HepG2 (cell line): ENCODE results near the gene OBSL1. TPM values are rescaled to one million over a fixed set of nuclear protein-coding genes. Genes with fewer than 3 reads are reported as not detected.

Source experiments
- ATAC-seq: fragments of 200-7000 bp; cut with Tn5 transposase; 3 replicates; pipeline ENCODE4 v1.9.1; 2020; ENCODE audit warnings: mild to moderate bottlenecking, moderate library complexity
- BruUV-seq: library from RNA; stranded (reverse); fragments of 400-500 nt; replicated peaks from 2 replicates; lab custom pipeline; 2021; lab: Mats Ljungman, UMichigan
- CTCF ChIA-PET: fragments of 300-600 bp; formaldehyde crosslinking; extraction: SDS; loops from one replicate; lab custom pipeline; 2021; ENCODE audit warnings: low total read pairs, inconsistent platforms, low intra/inter-chr PET ratio; lab: Yijun Ruan, JAX
- POLR2A ChIA-PET: fragments of 350-600 bp; sonication (Branson Sonifier 250); formaldehyde crosslinking; loops from one replicate; lab custom pipeline; 2020; ENCODE audit warnings: antibody characterized with exemption, inconsistent platforms; lab: Yijun Ruan, JAX
- DNase-seq: peaks from one replicate; pipeline ENCODE4 v3.0.0-alpha.2; 2015; ENCODE audit warnings: low spot score
- FAIRE-seq: peaks from 3 replicates; lab custom pipeline; 2011; peaks lifted over from hg19 to GRCh38; lab: Jason Lieb, UNC
- H2AFZ ChIP-seq: one replicate; pipeline ENCODE4 v1.6.1; 2011; ENCODE audit warnings: low read length, inconsistent platforms
- H3K27ac ChIP-seq: fragments of 300-600 bp; 3 replicates; pipeline ENCODE4 v1.8.0; 2011; ENCODE audit warnings: mixed run types, mild to moderate bottlenecking, mixed read lengths, low read length, inconsistent platforms; ENCODE audit not compliant: insufficient read depth; ENCODE audit errors: extremely low read length
- H3K27me3 ChIP-seq, 2 experiments: fragments of 200-600 bp in 1 of 2; 2 replicates in 1 of 2; 3 replicates in 1 of 2; pipeline versions ENCODE4 v1.6.0 to v1.8.0; 2011; ENCODE audit warnings: low read length in 2 of 2, mild to moderate bottlenecking in 2 of 2, moderate library complexity in 2 of 2, inconsistent platforms in 1 of 2; ENCODE audit not compliant: insufficient read depth in 2 of 2, control insufficient read depth in 1 of 2
- H3K36me3 ChIP-seq, 2 experiments: fragments of 200-600 bp in 1 of 2; replicated peaks in 1 of 2; 2 replicates in 1 of 2; 3 replicates in 1 of 2; pipeline versions ENCODE4 v1.5.1 to v1.8.0; 2011; ENCODE audit warnings: low read length in 2 of 2, inconsistent platforms in 1 of 2; ENCODE audit not compliant: insufficient read depth in 2 of 2, control insufficient read depth in 1 of 2
- H3K4me1 ChIP-seq: 2 replicates; pipeline ENCODE4 v1.5.1; 2012; ENCODE audit warnings: low read length, inconsistent platforms; ENCODE audit not compliant: insufficient read depth
- H3K4me2 ChIP-seq: 2 replicates; pipeline ENCODE4 v1.6.0; 2011; ENCODE audit warnings: low read depth, low read length, inconsistent platforms
- H3K4me3 ChIP-seq, 3 experiments: fragments of 200-600 bp in 1 of 3; sonication (generic), shearing (Covaris generic) in 1 of 3; replicated peaks in 1 of 3; 2 replicates each; pipeline ENCODE4 v1.5.1; 2011 to 2016; ENCODE audit warnings: low read length in 3 of 3, inconsistent platforms in 2 of 3, low read depth in 2 of 3, mild to moderate bottlenecking in 2 of 3, control low read depth in 1 of 3, mixed read lengths in 1 of 3; ENCODE audit not compliant: insufficient read depth in 1 of 3
- H3K79me2 ChIP-seq: one replicate; pipeline ENCODE4 v1.6.1; 2011; ENCODE audit warnings: low read length, inconsistent platforms; ENCODE audit not compliant: insufficient read depth
- H3K9ac ChIP-seq: 2 replicates; pipeline ENCODE4 v1.6.0; 2011; ENCODE audit warnings: mild to moderate bottlenecking, low read depth, low read length, inconsistent platforms; ENCODE audit not compliant: insufficient read depth
- H3K9me3 ChIP-seq: 2 replicates; pipeline ENCODE4 v1.5.1; 2012; ENCODE audit warnings: mild to moderate bottlenecking, low read length
- H4K20me1 ChIP-seq: 2 replicates; pipeline ENCODE4 v1.6.0; 2011; ENCODE audit warnings: inconsistent platforms, mild to moderate bottlenecking, low read length, moderate library complexity; ENCODE audit not compliant: insufficient read depth
- ATAD3A ChIP-seq: sonication (generic); formaldehyde crosslinking; IDR thresholded peaks from 2 replicates; pipeline ENCODE4 v1.4.0; 2020; ENCODE audit warnings: missing genetic modification reagents
- BORCS8-MEF2B ChIP-seq: sonication (generic); formaldehyde crosslinking; IDR thresholded peaks from 2 replicates; pipeline ENCODE4 v1.8.0; 2022; ENCODE audit warnings: mild to moderate bottlenecking, missing genetic modification reagents
- CENPT ChIP-seq: sonication (generic); formaldehyde crosslinking; IDR thresholded peaks from 2 replicates; pipeline ENCODE4 v1.8.0; 2022; ENCODE audit warnings: low read depth, mild to moderate bottlenecking, moderate library complexity, missing genetic modification reagents
- KAT7 ChIP-seq: IDR thresholded peaks from 2 replicates; pipeline ENCODE4 v1.6.1; 2018; ENCODE audit warnings: borderline replicate concordance, missing compliant biosample characterization
- MYC ChIP-seq: sonication (generic); formaldehyde crosslinking; IDR thresholded peaks from 2 replicates; pipeline ENCODE4 v1.9.0; 2021; ENCODE audit warnings: missing genetic modification reagents, borderline replicate concordance
- SALL1 ChIP-seq: sonication (generic); formaldehyde crosslinking; IDR thresholded peaks from 2 replicates; pipeline ENCODE4 v1.8.0; 2022; ENCODE audit warnings: mild to moderate bottlenecking, missing genetic modification reagents
- TSC22D2 ChIP-seq: sonication (generic); formaldehyde crosslinking; IDR thresholded peaks from 2 replicates; pipeline ENCODE4 v1.5.1; 2020; ENCODE audit warnings: missing genetic modification reagents, mild to moderate bottlenecking, borderline replicate concordance
- ZNF263 ChIP-seq: sonication (generic); formaldehyde crosslinking; IDR thresholded peaks from 2 replicates; pipeline ENCODE4 v1.4.0; 2020; ENCODE audit warnings: missing genetic modification reagents
- ZNF703 ChIP-seq: sonication (generic); formaldehyde crosslinking; IDR thresholded peaks from 2 replicates; pipeline ENCODE4 v1.5.1; 2020; ENCODE audit warnings: missing genetic modification reagents, mild to moderate bottlenecking, moderate library complexity, borderline replicate concordance
- WGBS: methylation state at CpG from one replicate; pipeline ENCODE4 v1.1.6; 2017; ENCODE audit warnings: low lambda C conversion rate; 5-methylcytosine and 5-hydroxymethylcytosine counted together
- in situ Hi-C: cut with HindIII; loops from 2 replicates; pipeline ENCODE4 v1.10.0; 2017; ENCODE audit warnings: low pct_unique_long_range_greater_than_20kb; ENCODE audit not compliant: extremely low pct_ligation_motif_present
- intact Hi-C: fragments of 100-400 bp; cut with micrococcal nuclease; formaldehyde crosslinking; loops from one replicate; pipeline ENCODE4 v1.10.0; 2022; ENCODE audit not compliant: unreplicated experiment
- polyA plus RNA-seq, 8 experiments: library from polyadenylated mRNA; depleted of rRNA in 3 of 8; stranded (reverse) in 7 of 8; unstranded in 1 of 8; fragments of >200 nt; fragmentation: Illumina TruSeq in 4 of 8; extraction: Trizol in 4 of 8; gene quantifications; 2 replicates each; pipeline versions ENCODE4 v1.2.1 to v1.2.3, GENCODE V29; 2011 to 2016; ENCODE audit warnings: low read depth in 4 of 8, missing spikeins in 1 of 8, mixed read lengths in 1 of 8; ENCODE audit not compliant: insufficient read depth in 1 of 8
- total RNA-seq, 5 experiments: library from RNA; depleted of rRNA; stranded (reverse); fragments of >200 nt; fragmentation: Illumina TruSeq; extraction: Trizol; gene quantifications; 2 replicates each; pipeline ENCODE4 v1.2.3, GENCODE V29; 2016; ENCODE audit warnings: low read depth in 1 of 5
- TF ChIP-seq, protein P1 (sequence below): sonication (generic); formaldehyde crosslinking; IDR thresholded peaks from 2 replicates; pipeline ENCODE4 v1.4.0; 2020; ENCODE audit warnings: mild to moderate bottlenecking, missing genetic modification reagents
- TF ChIP-seq, protein P2 (sequence below): sonication (generic); formaldehyde crosslinking; IDR thresholded peaks from 2 replicates; pipeline ENCODE4 v1.4.0; 2020; ENCODE audit warnings: missing genetic modification reagents
- TF ChIP-seq, protein P3 (sequence below), 2 experiments: sonication (generic) in 1 of 2; formaldehyde crosslinking in 1 of 2; IDR thresholded peaks; 2 replicates each; pipeline versions ENCODE4 v1.4.0 to v1.6.1; 2018 to 2020; ENCODE audit warnings: missing genetic modification reagents in 2 of 2, borderline replicate concordance in 1 of 2, low read depth in 1 of 2, mild to moderate bottlenecking in 1 of 2, missing biosample characterization in 1 of 2
- TF ChIP-seq, protein P4 (sequence below): sonication (generic); formaldehyde crosslinking; conservative IDR thresholded peaks from 2 replicates; pipeline ENCODE4 v1.5.0; 2020; ENCODE audit warnings: missing genetic modification reagents

Gene OBSL1
- total and polyA plus RNA-seq, 2 of the 13 experiments (the other 11 are each of a cell fraction or from before 2014, with no cell fraction given): 86.7 to 218 TPM

DNA sequence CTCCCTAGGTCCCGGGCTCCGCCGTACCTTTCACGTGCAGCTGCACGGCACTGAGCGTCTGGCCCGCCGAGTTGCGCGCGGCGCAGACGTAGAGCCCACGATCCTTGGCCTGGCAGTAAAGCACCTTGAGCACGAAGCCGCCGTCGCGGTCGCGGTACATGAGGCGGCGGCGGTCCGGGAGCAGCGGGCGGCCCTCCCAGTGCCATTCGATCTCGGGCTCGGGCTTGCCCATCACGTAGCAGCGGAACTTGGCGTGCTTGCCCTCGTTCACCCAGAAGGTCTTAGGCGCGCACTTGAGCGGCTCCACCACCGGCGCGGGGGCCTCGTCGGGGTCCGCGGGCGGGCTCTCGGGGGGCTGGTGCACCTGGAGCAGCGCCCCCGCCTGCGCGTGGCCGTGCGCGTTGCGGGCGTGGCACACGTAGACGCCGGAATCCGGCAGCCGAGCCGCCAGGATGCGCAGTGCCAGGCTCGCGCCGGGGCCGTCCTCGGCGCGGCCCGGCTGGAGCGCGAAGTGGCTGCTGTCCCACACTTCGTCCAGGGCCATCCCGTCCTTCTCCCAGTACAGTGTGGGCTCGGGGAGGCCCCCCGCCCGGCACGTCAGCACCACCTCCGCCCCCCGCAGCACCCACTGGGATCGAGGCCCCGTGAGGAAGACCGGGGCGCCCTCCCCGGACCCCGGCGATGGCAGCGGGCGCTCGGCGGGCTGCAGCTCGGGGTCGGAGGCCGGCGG lies 980 bp downstream of the OBSL1 start:
- CTCF ChIA-PET: interaction anchor here (2.9 kb wide), 1 partner anchor 72 kb away, joined by 13 read pairs; no protein-coding TSS in a partner anchor
- peak overlapping the region; percentile 88 for H3K4me2 ChIP-seq
- peaks cover 64% of the 10 kb centered on the region for H3K4me1 ChIP-seq
- intact Hi-C loops (no loop called here), in situ Hi-C loops (no loop called here)
- 65% methylated on average over 41 of the region's 95 CpGs for WGBS
- no peak for DNase-seq
- peak; percentile 15 for ATAC-seq
- H3K79me2 ChIP-seq: peaks cover 21% of the 10 kb centered on the region
- no peaks in the 10 kb centered on the region for H3K9me3 ChIP-seq
- H3K9ac ChIP-seq: peak overlapping the region; percentile 88
- BruUV-seq: no TSS peak
- POLR2A ChIA-PET: interaction anchor here (1.2 to 3.2 kb wide), 10 partner anchors 9 to 362 kb away, joined by 3 to 150 read pairs (median 10); partner anchors contain the start of genes CHPF, GMPPA, STK11IP and TMEM198
- H4K20me1 ChIP-seq: no peaks in the 10 kb centered on the region
- peak overlapping the region; percentile 90 to 95 (median 94) for H3K4me3 ChIP-seq
- peaks cover 5 to 25% of the 10 kb centered on the region in 2 experiments for H3K36me3 ChIP-seq
- peak overlapping the region; percentile 94 for H3K27ac ChIP-seq
- no peak for FAIRE-seq
- no peaks in the 10 kb centered on the region for H3K27me3 ChIP-seq
- H2AFZ ChIP-seq: no peak overlapping the region
- peak; percentile 91; the same call in 1 of the 2 replicates for TF ChIP-seq CENPT (CRISPR knock-in tag)
- peak; percentile 37; the same call in 1 of the 2 replicates for TF ChIP-seq TSC22D2 (CRISPR knock-in tag)
- TF ChIP-seq, protein P1, sequence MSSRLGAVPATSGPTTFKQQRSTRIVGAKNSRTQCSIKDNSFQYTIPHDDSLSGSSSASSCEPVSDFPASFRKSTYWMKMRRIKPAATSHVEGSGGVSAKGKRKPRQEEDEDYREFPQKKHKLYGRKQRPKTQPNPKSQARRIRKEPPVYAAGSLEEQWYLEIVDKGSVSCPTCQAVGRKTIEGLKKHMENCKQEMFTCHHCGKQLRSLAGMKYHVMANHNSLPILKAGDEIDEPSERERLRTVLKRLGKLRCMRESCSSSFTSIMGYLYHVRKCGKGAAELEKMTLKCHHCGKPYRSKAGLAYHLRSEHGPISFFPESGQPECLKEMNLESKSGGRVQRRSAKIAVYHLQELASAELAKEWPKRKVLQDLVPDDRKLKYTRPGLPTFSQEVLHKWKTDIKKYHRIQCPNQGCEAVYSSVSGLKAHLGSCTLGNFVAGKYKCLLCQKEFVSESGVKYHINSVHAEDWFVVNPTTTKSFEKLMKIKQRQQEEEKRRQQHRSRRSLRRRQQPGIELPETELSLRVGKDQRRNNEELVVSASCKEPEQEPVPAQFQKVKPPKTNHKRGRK: peak; percentile 36; the same call in 1 of the 2 replicates
- TF ChIP-seq ZNF263: 0 out of 2 replicates have a peak, but pooled peaks have one; percentile 7
- TF ChIP-seq ATAD3A (CRISPR knock-in tag): no peak
- TF ChIP-seq BORCS8-MEF2B: peak; percentile 60
- TF ChIP-seq, protein P2, sequence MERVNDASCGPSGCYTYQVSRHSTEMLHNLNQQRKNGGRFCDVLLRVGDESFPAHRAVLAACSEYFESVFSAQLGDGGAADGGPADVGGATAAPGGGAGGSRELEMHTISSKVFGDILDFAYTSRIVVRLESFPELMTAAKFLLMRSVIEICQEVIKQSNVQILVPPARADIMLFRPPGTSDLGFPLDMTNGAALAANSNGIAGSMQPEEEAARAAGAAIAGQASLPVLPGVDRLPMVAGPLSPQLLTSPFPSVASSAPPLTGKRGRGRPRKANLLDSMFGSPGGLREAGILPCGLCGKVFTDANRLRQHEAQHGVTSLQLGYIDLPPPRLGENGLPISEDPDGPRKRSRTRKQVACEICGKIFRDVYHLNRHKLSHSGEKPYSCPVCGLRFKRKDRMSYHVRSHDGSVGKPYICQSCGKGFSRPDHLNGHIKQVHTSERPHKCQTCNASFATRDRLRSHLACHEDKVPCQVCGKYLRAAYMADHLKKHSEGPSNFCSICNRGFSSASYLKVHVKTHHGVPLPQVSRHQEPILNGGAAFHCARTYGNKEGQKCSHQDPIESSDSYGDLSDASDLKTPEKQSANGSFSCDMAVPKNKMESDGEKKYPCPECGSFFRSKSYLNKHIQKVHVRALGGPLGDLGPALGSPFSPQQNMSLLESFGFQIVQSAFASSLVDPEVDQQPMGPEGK (CRISPR knock-in tag): peak; percentile 46; the same call in 1 of the 2 replicates
- no peak for TF ChIP-seq ZNF703 (CRISPR knock-in tag)
- TF ChIP-seq, protein P3, sequence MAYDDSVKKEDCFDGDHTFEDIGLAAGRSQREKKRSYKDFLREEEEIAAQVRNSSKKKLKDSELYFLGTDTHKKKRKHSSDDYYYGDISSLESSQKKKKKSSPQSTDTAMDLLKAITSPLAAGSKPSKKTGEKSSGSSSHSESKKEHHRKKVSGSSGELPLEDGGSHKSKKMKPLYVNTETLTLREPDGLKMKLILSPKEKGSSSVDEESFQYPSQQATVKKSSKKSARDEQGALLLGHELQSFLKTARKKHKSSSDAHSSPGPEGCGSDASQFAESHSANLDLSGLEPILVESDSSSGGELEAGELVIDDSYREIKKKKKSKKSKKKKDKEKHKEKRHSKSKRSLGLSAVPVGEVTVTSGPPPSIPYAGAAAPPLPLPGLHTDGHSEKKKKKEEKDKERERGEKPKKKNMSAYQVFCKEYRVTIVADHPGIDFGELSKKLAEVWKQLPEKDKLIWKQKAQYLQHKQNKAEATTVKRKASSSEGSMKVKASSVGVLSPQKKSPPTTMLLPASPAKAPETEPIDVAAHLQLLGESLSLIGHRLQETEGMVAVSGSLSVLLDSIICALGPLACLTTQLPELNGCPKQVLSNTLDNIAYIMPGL (CRISPR knock-in tag; IDR thresholded peaks at IDR 0.05; ENCODE audit: borderline replicate concordance in 1 of 2, low read depth in 1 of 2): peak; percentile 25 to 68; a peak in 3 of 4 replicates
- peak; percentile 58; the same call in 1 of the 2 replicates for TF ChIP-seq SALL1 (CRISPR knock-in tag)
- 0 out of 2 replicates have a peak, but pooled peaks have one; percentile 17 for TF ChIP-seq MYC (CRISPR knock-in tag)
- peak; percentile 88 for TF ChIP-seq KAT7
- TF ChIP-seq, protein P4, sequence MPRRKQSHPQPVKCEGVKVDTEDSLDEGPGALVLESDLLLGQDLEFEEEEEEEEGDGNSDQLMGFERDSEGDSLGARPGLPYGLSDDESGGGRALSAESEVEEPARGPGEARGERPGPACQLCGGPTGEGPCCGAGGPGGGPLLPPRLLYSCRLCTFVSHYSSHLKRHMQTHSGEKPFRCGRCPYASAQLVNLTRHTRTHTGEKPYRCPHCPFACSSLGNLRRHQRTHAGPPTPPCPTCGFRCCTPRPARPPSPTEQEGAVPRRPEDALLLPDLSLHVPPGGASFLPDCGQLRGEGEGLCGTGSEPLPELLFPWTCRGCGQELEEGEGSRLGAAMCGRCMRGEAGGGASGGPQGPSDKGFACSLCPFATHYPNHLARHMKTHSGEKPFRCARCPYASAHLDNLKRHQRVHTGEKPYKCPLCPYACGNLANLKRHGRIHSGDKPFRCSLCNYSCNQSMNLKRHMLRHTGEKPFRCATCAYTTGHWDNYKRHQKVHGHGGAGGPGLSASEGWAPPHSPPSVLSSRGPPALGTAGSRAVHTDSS: no peak
